Measurements from ENCODE around the gene ICA1L.
"Not testable (repeated sequence)": the region's sequence is repeated elsewhere in the genome, so short reads cannot be mapped to it uniquely, and the experiment has no call there.

DNA sequence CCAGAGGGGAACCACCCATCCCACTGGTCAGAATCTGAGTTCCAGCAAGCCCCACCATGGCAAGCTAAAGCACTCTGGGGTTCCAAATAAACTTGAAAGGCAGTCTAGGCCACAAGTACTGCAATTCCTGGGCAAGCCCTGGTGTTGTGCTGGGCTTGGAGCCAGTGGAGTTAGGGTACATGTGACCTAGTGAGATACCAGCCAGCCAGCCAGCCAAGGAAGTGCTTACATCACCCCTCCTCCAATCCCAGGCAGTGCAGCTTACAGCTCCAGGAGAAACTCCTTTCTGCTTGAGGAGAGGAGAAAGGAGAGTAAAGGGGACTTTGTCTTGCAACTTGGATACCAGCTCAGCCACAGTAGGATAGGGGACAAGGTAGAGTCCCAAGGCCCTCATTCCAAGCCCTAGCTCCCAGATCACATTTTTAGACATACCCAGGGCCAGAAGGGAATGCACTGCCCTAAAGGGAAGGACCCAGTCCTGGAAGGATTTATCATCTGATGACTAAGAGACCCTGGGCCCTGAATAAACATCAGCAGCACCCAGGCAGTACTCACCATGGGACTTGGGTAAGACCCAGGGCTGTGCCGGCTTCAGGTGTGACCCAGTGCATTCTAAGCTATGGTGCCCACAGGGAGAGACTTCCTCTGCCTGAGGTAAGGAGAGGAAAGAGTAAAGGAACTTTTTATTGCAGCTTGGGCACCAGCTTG is 64.0 kb downstream of the ICA1L start:
- not testable (repeated sequence) for TF ChIP-seq POLR2AphosphoS5, POLR2A (IDR thresholded peaks at IDR 0.05; ENCODE audit: low read depth, low read length)

Data from GM12892 (cell line).